HCT116 (cell line): ENCODE measurements around the gene FRMD4B. TPM values are rescaled to one million over a fixed set of nuclear protein-coding genes. Genes with fewer than 3 reads are reported as not detected.

Experiments
- ATAC-seq: fragments of 200-7000 bp; cut with Tn5 transposase; 2 replicates; pipeline ENCODE4 v1.9.1; 2020; ENCODE audit warnings: mild to moderate bottlenecking, moderate library complexity
- BruUV-seq: library from RNA; stranded (reverse); fragments of 400-500 nt; replicated peaks from 2 replicates; lab custom pipeline; 2021; lab: Mats Ljungman, UMichigan
- CTCF ChIA-PET: fragments of 300-600 bp; sonication (Branson Sonifier 250); formaldehyde crosslinking; loops from one replicate; lab custom pipeline; 2021; ENCODE audit warnings: antibody characterized with exemption; lab: Charles Lee
- POLR2A ChIA-PET: fragments of 300-600, 350-600 bp; sonication (Branson Sonifier 250); formaldehyde crosslinking; loops from one replicate; lab custom pipeline; 2021; ENCODE audit warnings: antibody characterized with exemption; lab: Charles Lee
- RAD21 ChIA-PET, 2 experiments: fragments of 300-600 bp; sonication (Branson Sonifier 250); formaldehyde crosslinking; loops; one replicate each; lab custom pipeline; 2023; ENCODE audit warnings: low total read pairs in 2 of 2; ENCODE audit not compliant: uncharacterized antibody in 2 of 2, unreplicated experiment in 2 of 2, low non-redundant PET in 1 of 2; lab: Charles Lee
- DNase-seq: peaks from one replicate; pipeline ENCODE4 v3.0.0-alpha.2; 2010; ENCODE audit warnings: low read depth, low spot score
- H2AFZ ChIP-seq: fragments of 200-600 bp; shearing (Covaris generic), sonication (generic); 2 replicates; pipeline ENCODE4 v1.6.1; 2017; ENCODE audit warnings: low read depth, mixed run types, mixed read lengths, antibody characterized with exemption, low read length; ENCODE audit not compliant: poor library complexity, severe bottlenecking
- H3K27ac ChIP-seq: 2 replicates; pipeline ENCODE4 v1.5.1; 2012; ENCODE audit warnings: low read depth, low read length
- H3K27me3 ChIP-seq: fragments of 200-600 bp; sonication (generic); 2 replicates; pipeline ENCODE4 v1.6.1; 2016; ENCODE audit warnings: mixed run types, low read length, mixed read lengths; ENCODE audit not compliant: insufficient read depth
- H3K36me3 ChIP-seq, 2 experiments: fragments of 200-500 bp in 1 of 2; fragments of 200-600 bp in 1 of 2; sonication (Bioruptor generic) in 1 of 2; sonication (generic) in 1 of 2; 2 replicates each; pipeline versions ENCODE4 v1.5.1 to v1.6.1; 2014 to 2016; ENCODE audit warnings: low read length in 2 of 2, inconsistent platforms in 1 of 2, mixed read lengths in 1 of 2, mixed run types in 1 of 2; ENCODE audit not compliant: insufficient read depth in 2 of 2, control insufficient read depth in 1 of 2
- H3K4me1 ChIP-seq, 2 experiments: fragments of 200-600 bp in 1 of 2; sonication (generic) in 1 of 2; 2 replicates each; pipeline versions ENCODE4 v1.5.1 to v1.6.1; 2012 to 2017; ENCODE audit warnings: low read length in 2 of 2, inconsistent platforms in 1 of 2, mild to moderate bottlenecking in 1 of 2, mixed read lengths in 1 of 2, mixed run types in 1 of 2, moderate library complexity in 1 of 2; ENCODE audit not compliant: insufficient read depth in 2 of 2, control insufficient read depth in 1 of 2
- H3K4me2 ChIP-seq: fragments of 200-600 bp; sonication (generic); 2 replicates; pipeline ENCODE4 v1.6.1; 2017; ENCODE audit warnings: mixed run types, low read length, mixed read lengths
- H3K4me3 ChIP-seq, 2 experiments: fragments of 200-600 bp in 1 of 2; sonication (generic) in 1 of 2; replicated peaks in 1 of 2; 2 replicates each; pipeline ENCODE4 v1.5.1; 2011 to 2016; ENCODE audit warnings: low read length in 2 of 2, control low read depth in 1 of 2, low read depth in 1 of 2, mild to moderate bottlenecking in 1 of 2, mixed read lengths in 1 of 2, mixed run types in 1 of 2
- H3K79me2 ChIP-seq: fragments of 200-600 bp; sonication (generic); 2 replicates; pipeline ENCODE4 v1.6.1; 2017; ENCODE audit warnings: mild to moderate bottlenecking, mixed run types, low read length, moderate library complexity, mixed read lengths; ENCODE audit not compliant: insufficient read depth
- H3K9ac ChIP-seq: fragments of 200-600 bp; sonication (generic); 2 replicates; pipeline ENCODE4 v1.6.1; 2016; ENCODE audit warnings: low read length, mixed read lengths
- H3K9me2 ChIP-seq: fragments of 200-600 bp; sonication (generic), shearing (Covaris generic); 2 replicates; pipeline ENCODE4 v1.6.1; 2017; ENCODE audit warnings: mixed run types, mild to moderate bottlenecking, moderate library complexity; ENCODE audit not compliant: insufficient read depth
- H3K9me3 ChIP-seq, 2 experiments: fragments of 200-500 bp in 1 of 2; fragments of 200-600 bp in 1 of 2; sonication (Bioruptor generic) in 1 of 2; sonication (generic) in 1 of 2; 2 replicates each; pipeline ENCODE4 v1.6.1; 2014 to 2017; ENCODE audit warnings: low read length in 2 of 2, mixed read lengths in 2 of 2, inconsistent platforms in 1 of 2, low read depth in 1 of 2, mild to moderate bottlenecking in 1 of 2, mixed run types in 1 of 2, moderate library complexity in 1 of 2; ENCODE audit not compliant: control insufficient read depth in 1 of 2, insufficient read depth in 1 of 2
- H4K20me1 ChIP-seq: fragments of 200-600 bp; sonication (generic), shearing (Covaris generic); 2 replicates; pipeline ENCODE4 v1.6.1; 2017; ENCODE audit warnings: mixed run types, mild to moderate bottlenecking, moderate library complexity; ENCODE audit not compliant: insufficient read depth
- CBX3 ChIP-seq: IDR thresholded peaks from 2 replicates; pipeline ENCODE4 v1.6.1; 2012; ENCODE audit warnings: low read depth
- CEBPB ChIP-seq: IDR thresholded peaks from 2 replicates; pipeline ENCODE4 v1.6.1; 2012; ENCODE audit warnings: low read depth
- ELF1 ChIP-seq: IDR thresholded peaks from 2 replicates; pipeline ENCODE4 v1.6.1; 2012; ENCODE audit warnings: low read depth, borderline replicate concordance
- EZH2 ChIP-seq: fragments of 200-600 bp; sonication (generic); IDR thresholded peaks from 2 replicates; pipeline ENCODE4 v1.6.1; 2017; ENCODE audit warnings: antibody characterized with exemption, mixed run types
- EZH2phosphoT487 ChIP-seq: fragments of 200-600 bp; IDR thresholded peaks from 2 replicates; pipeline ENCODE4 v1.6.1; 2018; ENCODE audit warnings: antibody characterized with exemption, borderline replicate concordance
- FOSL1 ChIP-seq: IDR thresholded peaks from 2 replicates; pipeline ENCODE4 v1.6.1; 2012; ENCODE audit warnings: low read depth
- POLR2A ChIP-seq: IDR thresholded peaks from 2 replicates; pipeline ENCODE4 v1.7.0; 2011; ENCODE audit warnings: borderline replicate concordance; ENCODE audit not compliant: insufficient read depth, insufficient read length; ENCODE audit errors: extremely low read depth
- POLR2AphosphoS5 ChIP-seq: IDR thresholded peaks from 2 replicates; pipeline ENCODE4 v1.6.1; 2011; ENCODE audit warnings: mild to moderate bottlenecking, low read depth, low read length, moderate library complexity
- RAD21 ChIP-seq: IDR thresholded peaks from 2 replicates; pipeline ENCODE4 v1.6.1; 2012; ENCODE audit warnings: low read depth, mild to moderate bottlenecking
- SIN3A ChIP-seq: IDR thresholded peaks from 2 replicates; pipeline ENCODE4 v1.6.1; 2012; ENCODE audit warnings: low read depth
- SP1 ChIP-seq: IDR thresholded peaks from 2 replicates; pipeline ENCODE4 v1.6.1; 2012; ENCODE audit warnings: low read depth
- TCF7L2 ChIP-seq: IDR thresholded peaks from 2 replicates; pipeline ENCODE4 v1.7.0; 2011; ENCODE audit warnings: borderline replicate concordance, inconsistent platforms; ENCODE audit not compliant: insufficient read depth, insufficient read length; ENCODE audit errors: extremely low read depth
- ZFX ChIP-seq: fragments of 450-650 bp; IDR thresholded peaks from 2 replicates; pipeline ENCODE4 v1.6.1; 2017
- ZNF274 ChIP-seq: fragments of 200-500 bp; sonication (Bioruptor generic); IDR thresholded peaks from 2 replicates; pipeline ENCODE4 v1.6.1; 2014; ENCODE audit warnings: mild to moderate bottlenecking, low read depth, low read length, inconsistent platforms
- intact Hi-C: fragments of 100-400 bp; cut with micrococcal nuclease; formaldehyde crosslinking; loops from 2 replicates; pipeline ENCODE4 v1.10.0; 2022
- total RNA-seq: library from RNA; stranded (reverse); gene quantifications from one replicate; pipeline ENCODE4 v1.2.1, GENCODE V29; 2021; ENCODE audit not compliant: unreplicated experiment
- TF ChIP-seq, protein P1 (sequence below): IDR thresholded peaks from 2 replicates; pipeline ENCODE4 v1.6.1; 2012
- TF ChIP-seq, protein P2 (sequence below), 3 experiments: fragments of 200-600 bp in 1 of 3; sonication (generic) in 1 of 3; IDR thresholded peaks in 2 of 3; conservative IDR thresholded peaks in 1 of 3; 2 replicates each; pipeline ENCODE4 v1.5.1; 2012 to 2017; ENCODE audit warnings: low read depth in 2 of 3, low read length in 2 of 3, antibody characterized with exemption in 1 of 3, borderline replicate concordance in 1 of 3, control low read depth in 1 of 3, mild to moderate bottlenecking in 1 of 3, mixed read lengths in 1 of 3, mixed run types in 1 of 3, moderate library complexity in 1 of 3; ENCODE audit not compliant: insufficient read depth in 1 of 3
- TF ChIP-seq, protein P3 (sequence below): IDR thresholded peaks from 2 replicates; pipeline ENCODE4 v1.6.1; 2012; ENCODE audit warnings: low read depth

The FRMD4B gene
- total RNA-seq, 1 experiment from 2014 or later: 2.0 TPM

DNA sequence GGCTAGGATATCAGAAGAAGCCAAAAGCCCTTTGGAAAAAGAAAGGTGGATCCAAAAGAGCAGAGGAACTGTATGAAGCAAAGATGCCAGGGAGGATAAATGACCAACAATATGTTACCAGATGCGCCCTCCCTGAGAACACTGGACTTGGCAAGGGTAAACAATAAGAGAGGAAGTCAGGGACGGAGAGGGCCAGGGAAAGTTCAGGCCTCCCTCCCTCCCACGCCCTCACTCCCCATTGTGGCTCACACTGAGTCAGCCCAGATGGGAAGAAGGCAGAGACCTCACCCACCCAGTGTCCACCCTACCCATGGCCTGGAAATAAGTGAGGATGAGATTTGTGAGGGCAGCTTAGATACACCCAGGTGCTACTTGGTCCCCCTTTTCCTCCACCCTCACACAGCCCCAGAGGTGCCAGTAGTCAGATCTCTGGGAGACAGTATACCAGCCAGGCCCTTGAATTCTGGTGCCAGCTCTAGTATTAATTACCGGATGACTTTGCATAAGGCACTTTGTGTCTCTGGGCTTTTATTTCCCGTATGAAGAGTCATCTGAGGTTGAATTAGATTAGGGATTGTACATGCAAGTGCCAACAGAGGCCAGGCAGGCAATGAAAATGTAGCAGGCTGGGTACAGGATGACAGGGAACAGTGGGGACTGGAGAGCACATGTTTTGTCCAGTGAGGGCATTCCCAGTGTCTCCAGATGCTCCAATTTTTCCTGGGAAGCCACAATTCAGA is 35.1 kb upstream of the FRMD4B start:
- POLR2A ChIA-PET: no interaction called here
- ATAC-seq: no peak

More for the DNA sequence above, 35.1 kb upstream of the FRMD4B start:
- H3K4me3 ChIP-seq: no peak overlapping the region
- CTCF ChIA-PET: interaction anchor here (1.1 to 1.2 kb wide), 2 partner anchors 11 to 19 kb away, joined by 3 to 4 read pairs; no protein-coding TSS in a partner anchor
- no peak overlapping the region for H3K4me2 ChIP-seq
- H3K4me1 ChIP-seq: peaks cover 0 to 4% of the 10 kb centered on the region in 2 experiments; a peak in 1 of 4 replicates
- H3K9ac ChIP-seq: no peak overlapping the region
- no peaks in the 10 kb centered on the region for H3K9me3 ChIP-seq
- no peaks in the 10 kb centered on the region for H3K36me3 ChIP-seq
- no peak overlapping the region for H3K27ac ChIP-seq
- no TSS peak for BruUV-seq
- no peaks in the 10 kb centered on the region for H3K27me3 ChIP-seq
- H2AFZ ChIP-seq: no peak overlapping the region
- RAD21 ChIA-PET: no interaction called here
- no peaks in the 10 kb centered on the region for H4K20me1 ChIP-seq
- intact Hi-C loops: no loop called here
- H3K79me2 ChIP-seq: no peaks in the 10 kb centered on the region
- H3K9me2 ChIP-seq: no peaks in the 10 kb centered on the region
- TF ChIP-seq ZNF274: no peak
- TF ChIP-seq FOSL1: no peak
- TF ChIP-seq, protein P1, sequence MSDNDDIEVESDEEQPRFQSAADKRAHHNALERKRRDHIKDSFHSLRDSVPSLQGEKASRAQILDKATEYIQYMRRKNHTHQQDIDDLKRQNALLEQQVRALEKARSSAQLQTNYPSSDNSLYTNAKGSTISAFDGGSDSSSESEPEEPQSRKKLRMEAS: no peak
- TF ChIP-seq SP1: no peak
- TF ChIP-seq EZH2: no peak
- no peak for TF ChIP-seq EZH2phosphoT487
- TF ChIP-seq SIN3A: no peak
- no peak for TF ChIP-seq TCF7L2
- TF ChIP-seq, protein P2, sequence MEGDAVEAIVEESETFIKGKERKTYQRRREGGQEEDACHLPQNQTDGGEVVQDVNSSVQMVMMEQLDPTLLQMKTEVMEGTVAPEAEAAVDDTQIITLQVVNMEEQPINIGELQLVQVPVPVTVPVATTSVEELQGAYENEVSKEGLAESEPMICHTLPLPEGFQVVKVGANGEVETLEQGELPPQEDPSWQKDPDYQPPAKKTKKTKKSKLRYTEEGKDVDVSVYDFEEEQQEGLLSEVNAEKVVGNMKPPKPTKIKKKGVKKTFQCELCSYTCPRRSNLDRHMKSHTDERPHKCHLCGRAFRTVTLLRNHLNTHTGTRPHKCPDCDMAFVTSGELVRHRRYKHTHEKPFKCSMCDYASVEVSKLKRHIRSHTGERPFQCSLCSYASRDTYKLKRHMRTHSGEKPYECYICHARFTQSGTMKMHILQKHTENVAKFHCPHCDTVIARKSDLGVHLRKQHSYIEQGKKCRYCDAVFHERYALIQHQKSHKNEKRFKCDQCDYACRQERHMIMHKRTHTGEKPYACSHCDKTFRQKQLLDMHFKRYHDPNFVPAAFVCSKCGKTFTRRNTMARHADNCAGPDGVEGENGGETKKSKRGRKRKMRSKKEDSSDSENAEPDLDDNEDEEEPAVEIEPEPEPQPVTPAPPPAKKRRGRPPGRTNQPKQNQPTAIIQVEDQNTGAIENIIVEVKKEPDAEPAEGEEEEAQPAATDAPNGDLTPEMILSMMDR (IDR thresholded peaks at IDR 0.05 in 2 of 3, conservative IDR thresholded peaks at IDR 0.05 in 1 of 3; ENCODE audit: borderline replicate concordance in 1 of 3, insufficient read depth in 1 of 3, low read depth in 2 of 3, low read length in 2 of 3): no peak
- TF ChIP-seq RAD21: no peak
- TF ChIP-seq ZFX: no peak
- TF ChIP-seq CBX3: no peak
- no peak for TF ChIP-seq POLR2AphosphoS5
- TF ChIP-seq ELF1: no peak
- no peak for TF ChIP-seq CEBPB
- no peak for TF ChIP-seq POLR2A
- TF ChIP-seq, protein P3, sequence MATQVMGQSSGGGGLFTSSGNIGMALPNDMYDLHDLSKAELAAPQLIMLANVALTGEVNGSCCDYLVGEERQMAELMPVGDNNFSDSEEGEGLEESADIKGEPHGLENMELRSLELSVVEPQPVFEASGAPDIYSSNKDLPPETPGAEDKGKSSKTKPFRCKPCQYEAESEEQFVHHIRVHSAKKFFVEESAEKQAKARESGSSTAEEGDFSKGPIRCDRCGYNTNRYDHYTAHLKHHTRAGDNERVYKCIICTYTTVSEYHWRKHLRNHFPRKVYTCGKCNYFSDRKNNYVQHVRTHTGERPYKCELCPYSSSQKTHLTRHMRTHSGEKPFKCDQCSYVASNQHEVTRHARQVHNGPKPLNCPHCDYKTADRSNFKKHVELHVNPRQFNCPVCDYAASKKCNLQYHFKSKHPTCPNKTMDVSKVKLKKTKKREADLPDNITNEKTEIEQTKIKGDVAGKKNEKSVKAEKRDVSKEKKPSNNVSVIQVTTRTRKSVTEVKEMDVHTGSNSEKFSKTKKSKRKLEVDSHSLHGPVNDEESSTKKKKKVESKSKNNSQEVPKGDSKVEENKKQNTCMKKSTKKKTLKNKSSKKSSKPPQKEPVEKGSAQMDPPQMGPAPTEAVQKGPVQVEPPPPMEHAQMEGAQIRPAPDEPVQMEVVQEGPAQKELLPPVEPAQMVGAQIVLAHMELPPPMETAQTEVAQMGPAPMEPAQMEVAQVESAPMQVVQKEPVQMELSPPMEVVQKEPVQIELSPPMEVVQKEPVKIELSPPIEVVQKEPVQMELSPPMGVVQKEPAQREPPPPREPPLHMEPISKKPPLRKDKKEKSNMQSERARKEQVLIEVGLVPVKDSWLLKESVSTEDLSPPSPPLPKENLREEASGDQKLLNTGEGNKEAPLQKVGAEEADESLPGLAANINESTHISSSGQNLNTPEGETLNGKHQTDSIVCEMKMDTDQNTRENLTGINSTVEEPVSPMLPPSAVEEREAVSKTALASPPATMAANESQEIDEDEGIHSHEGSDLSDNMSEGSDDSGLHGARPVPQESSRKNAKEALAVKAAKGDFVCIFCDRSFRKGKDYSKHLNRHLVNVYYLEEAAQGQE: no peak
- no peak for DNase-seq
